ENCODE results near the gene CALML4. TPM values are rescaled to one million over a fixed set of nuclear protein-coding genes. Genes with fewer than 3 reads are reported as not detected.
A peak's percentile ranks its signal among the peaks of the same experiment; 100 is the strongest.
"Not testable (repeated sequence)": the region's sequence is repeated elsewhere in the genome, so short reads cannot be mapped to it uniquely, and the experiment has no call there.

Gene CALML4
- total RNA-seq, 4 donors from 2014 or later: 2.6 to 9.3 (median 4.6) TPM

DNA sequence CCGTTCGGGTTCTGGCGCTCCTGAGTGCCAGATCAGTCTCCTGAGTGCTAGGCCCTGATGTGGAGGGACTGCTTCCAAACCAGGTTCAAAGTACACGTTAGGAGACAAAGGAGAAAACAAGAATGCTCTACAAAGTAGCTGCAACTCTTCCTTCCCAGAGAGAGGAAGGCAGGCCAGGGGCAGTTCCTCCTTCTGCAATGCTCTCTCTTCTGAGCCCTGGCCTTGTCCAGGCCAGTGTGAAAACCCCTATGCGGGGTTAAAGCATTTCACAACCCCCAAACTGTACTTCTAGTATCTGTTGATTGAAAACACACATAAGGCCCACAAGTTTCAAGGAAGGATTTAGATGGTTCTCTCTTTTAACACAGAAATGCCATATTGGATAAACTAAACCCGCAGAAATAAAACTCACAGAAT, 9.7 kb upstream of the CALML4 start:
- no peak for TF ChIP-seq POLR2A (IDR thresholded peaks at IDR 0.05)
- TF ChIP-seq, protein P1, sequence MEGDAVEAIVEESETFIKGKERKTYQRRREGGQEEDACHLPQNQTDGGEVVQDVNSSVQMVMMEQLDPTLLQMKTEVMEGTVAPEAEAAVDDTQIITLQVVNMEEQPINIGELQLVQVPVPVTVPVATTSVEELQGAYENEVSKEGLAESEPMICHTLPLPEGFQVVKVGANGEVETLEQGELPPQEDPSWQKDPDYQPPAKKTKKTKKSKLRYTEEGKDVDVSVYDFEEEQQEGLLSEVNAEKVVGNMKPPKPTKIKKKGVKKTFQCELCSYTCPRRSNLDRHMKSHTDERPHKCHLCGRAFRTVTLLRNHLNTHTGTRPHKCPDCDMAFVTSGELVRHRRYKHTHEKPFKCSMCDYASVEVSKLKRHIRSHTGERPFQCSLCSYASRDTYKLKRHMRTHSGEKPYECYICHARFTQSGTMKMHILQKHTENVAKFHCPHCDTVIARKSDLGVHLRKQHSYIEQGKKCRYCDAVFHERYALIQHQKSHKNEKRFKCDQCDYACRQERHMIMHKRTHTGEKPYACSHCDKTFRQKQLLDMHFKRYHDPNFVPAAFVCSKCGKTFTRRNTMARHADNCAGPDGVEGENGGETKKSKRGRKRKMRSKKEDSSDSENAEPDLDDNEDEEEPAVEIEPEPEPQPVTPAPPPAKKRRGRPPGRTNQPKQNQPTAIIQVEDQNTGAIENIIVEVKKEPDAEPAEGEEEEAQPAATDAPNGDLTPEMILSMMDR (IDR thresholded peaks at IDR 0.05): no peak
- WGBS, 2 donors: 77 to 80% methylated on average over 6 of the region's 6 CpGs
- DNase-seq (ENCODE audit: low spot score in 2 of 2): peak in 1 of 2 donors; percentile 77
- intact Hi-C loops (cut with DNase I; ENCODE audit: low total_unique reads): no loop called here
- no peak overlapping the region for H3K4me3 ChIP-seq (ENCODE audit: low read depth, poor library complexity, severe bottlenecking)

- intact Hi-C loops (cut with DNase I; ENCODE audit: low total_unique reads): no loop called here
- WGBS, 2 donors: 94 to 96% methylated on average over 17 of the region's 17 CpGs
- no peak for TF ChIP-seq POLR2A (IDR thresholded peaks at IDR 0.05)
- TF ChIP-seq, protein P1 (IDR thresholded peaks at IDR 0.05): no peak
- no peak overlapping the region for H3K4me3 ChIP-seq (ENCODE audit: low read depth, poor library complexity, severe bottlenecking)
- peak in 1 of 2 donors; percentile 83 for DNase-seq (ENCODE audit: low spot score in 2 of 2)
Measured at GRCh38 chr15:68213991-68214837, 9.1 kb upstream of the CALML4 start.

DNA sequence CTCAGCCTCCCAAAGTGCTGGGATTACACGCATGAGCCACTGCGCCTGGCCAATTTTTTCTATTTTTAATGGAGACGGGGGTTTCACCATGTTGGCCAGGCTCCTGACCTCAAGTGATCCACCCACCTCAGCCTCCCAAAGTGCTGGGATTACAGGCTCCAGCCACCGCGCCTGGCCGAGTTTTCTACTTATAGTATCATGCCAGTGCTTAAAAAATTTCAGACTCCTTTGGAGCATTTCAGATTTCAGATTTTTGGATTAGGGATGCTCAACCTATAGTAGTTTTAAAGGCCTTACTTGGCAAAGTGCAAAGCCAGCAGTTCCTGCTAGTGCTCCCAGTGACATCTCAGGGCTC, 8.3 kb upstream of the CALML4 start:
- H3K4me3 ChIP-seq (ENCODE audit: low read depth, poor library complexity, severe bottlenecking); intact Hi-C loops (cut with DNase I; ENCODE audit: low total_unique reads): not testable (repeated sequence)
- peak in 1 of 2 donors; percentile 50 for DNase-seq (ENCODE audit: low spot score in 2 of 2)
- WGBS, 2 donors: 95% methylated on average over 6 of the region's 6 CpGs

DNA sequence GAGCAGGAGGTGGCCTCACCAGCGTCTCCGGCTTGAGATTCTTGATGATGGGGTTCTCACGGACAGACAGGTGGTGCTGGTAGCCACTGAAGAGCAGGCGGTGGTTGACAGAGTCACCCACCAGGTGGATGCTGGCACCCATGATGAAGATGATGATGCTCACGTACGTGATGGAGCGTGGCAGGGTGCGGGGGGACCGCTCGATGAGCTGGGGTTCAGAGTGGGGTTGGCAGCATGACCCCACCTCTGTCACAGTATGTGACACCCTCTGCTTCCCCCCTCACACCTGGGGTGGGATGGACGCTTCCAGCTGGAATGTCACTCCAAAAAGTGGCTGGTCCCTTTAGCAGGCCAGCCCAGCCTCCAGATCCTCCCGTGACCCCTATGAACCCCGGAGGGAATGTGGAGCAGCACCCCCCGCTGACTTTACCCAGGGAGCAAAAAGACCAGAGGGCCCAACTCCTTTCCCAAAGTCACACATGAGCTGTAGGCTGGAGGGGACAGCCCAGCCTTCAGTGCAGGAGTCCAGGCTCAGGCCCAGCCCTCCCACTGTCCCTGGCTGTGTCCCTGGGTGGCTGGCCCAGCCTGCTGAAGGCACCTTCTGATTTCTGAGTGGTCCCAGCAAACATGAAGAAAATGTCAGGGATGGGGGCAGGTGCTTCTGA, 6.7 kb upstream of the CALML4 start:
- peak in 1 of 2 donors; percentile 60 for DNase-seq (ENCODE audit: low spot score in 2 of 2)
- 93 to 97% methylated on average over 10 to 14 of the region's 14 CpGs for WGBS, 2 donors
- intact Hi-C loops (cut with DNase I; ENCODE audit: low total_unique reads): no loop called here

GRCh38 chr15:68210821-68211655, 5.9 kb upstream of the CALML4 start:
- TF ChIP-seq, protein P1 (IDR thresholded peaks at IDR 0.05): no peak
- TF ChIP-seq POLR2A (IDR thresholded peaks at IDR 0.05): no peak
- 49 to 58% methylated on average over 19 to 23 of the region's 23 CpGs for WGBS, 2 donors
- intact Hi-C loops (cut with DNase I; ENCODE audit: low total_unique reads): no loop called here
- no peak overlapping the region for H3K4me3 ChIP-seq (ENCODE audit: low read depth, poor library complexity, severe bottlenecking)
- peak in 1 of 2 donors; percentile 88 for DNase-seq (ENCODE audit: low spot score in 2 of 2)

More for the DNA sequence above, 6.7 kb upstream of the CALML4 start:
- H3K4me3 ChIP-seq (ENCODE audit: low read depth, poor library complexity, severe bottlenecking): no peak overlapping the region
- no peak for TF ChIP-seq POLR2A (IDR thresholded peaks at IDR 0.05)
- TF ChIP-seq, protein P1 (IDR thresholded peaks at IDR 0.05): no peak

DNA sequence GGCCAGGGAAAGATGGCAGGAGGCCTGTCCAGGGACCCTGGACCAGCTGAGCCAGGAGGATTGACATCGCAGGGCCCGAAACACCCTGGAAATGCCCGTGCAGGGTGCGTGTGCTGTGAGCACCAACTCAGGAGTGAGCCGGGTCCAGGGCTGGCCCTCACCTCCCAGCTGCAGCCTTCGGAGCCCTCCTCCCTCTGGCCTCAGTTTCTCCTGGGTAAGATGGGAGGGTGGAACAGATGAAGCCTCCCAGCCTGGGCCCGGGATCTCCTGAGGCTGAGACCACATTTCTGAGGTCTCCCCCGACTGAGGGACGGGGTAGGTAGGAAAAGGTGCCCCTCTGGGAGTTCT, 5.3 kb upstream of the CALML4 start:
- intact Hi-C loops (cut with DNase I; ENCODE audit: low total_unique reads): no loop called here
- H3K4me3 ChIP-seq (ENCODE audit: low read depth, poor library complexity, severe bottlenecking): no peak overlapping the region
- DNase-seq (ENCODE audit: low spot score in 2 of 2): peak in 1 of 2 donors; percentile 71
- TF ChIP-seq, protein P1 (IDR thresholded peaks at IDR 0.05): no peak
- no peak for TF ChIP-seq POLR2A (IDR thresholded peaks at IDR 0.05)
- 76 to 84% methylated on average over 9 of the region's 9 CpGs for WGBS, 2 donors

Data from lower leg skin (tissue), 4 donors.